ENCODE data around the gene RAB4A.

Gene RAB4A

DNA sequence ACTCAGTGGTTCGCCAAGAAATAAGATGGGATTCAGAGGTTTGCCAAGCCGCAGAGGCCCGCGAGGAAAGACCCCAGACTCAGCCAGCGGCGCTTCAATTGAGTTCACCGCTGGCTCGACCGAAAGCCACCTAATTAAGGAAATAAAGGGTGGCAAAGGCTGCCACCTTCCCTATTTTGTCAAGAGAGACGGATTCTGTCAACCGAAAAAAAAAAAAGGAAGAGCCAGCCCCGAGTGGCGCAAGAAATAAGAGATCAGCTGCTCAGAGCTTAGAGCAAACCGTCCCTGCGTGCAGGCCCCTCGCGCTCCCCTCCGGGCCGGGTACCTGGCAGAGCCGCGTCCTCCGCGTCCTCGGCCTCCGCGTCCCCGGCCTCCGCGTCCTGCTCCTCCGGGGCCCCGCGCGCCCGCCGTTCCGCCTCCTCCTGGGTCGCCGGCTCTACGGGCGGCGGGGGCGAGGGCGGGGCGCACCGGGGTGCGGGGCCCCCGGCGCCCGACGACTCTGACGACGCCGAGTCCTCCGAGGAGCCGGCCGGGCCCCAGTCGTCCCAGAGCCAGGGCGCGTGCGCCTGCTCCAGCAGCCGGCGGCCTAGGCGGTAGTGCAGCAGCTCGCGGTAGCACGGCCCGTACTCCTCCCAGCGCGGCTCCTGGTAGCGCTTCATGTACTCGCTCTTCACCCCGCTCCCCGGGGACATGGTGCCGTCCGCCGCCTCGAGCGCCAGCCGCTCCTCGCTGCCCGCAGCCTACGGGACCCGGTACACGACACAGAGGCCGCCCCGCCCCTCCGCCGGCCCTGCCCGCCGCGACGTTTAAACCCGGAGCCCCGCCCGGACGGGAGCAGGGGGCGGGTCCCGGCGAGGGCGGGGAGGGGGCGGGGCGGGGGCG lies 71.1 kb downstream of the RAB4A start:
- DNase-seq = peak in 1 of 2 experiments; percentile 24

DNA sequence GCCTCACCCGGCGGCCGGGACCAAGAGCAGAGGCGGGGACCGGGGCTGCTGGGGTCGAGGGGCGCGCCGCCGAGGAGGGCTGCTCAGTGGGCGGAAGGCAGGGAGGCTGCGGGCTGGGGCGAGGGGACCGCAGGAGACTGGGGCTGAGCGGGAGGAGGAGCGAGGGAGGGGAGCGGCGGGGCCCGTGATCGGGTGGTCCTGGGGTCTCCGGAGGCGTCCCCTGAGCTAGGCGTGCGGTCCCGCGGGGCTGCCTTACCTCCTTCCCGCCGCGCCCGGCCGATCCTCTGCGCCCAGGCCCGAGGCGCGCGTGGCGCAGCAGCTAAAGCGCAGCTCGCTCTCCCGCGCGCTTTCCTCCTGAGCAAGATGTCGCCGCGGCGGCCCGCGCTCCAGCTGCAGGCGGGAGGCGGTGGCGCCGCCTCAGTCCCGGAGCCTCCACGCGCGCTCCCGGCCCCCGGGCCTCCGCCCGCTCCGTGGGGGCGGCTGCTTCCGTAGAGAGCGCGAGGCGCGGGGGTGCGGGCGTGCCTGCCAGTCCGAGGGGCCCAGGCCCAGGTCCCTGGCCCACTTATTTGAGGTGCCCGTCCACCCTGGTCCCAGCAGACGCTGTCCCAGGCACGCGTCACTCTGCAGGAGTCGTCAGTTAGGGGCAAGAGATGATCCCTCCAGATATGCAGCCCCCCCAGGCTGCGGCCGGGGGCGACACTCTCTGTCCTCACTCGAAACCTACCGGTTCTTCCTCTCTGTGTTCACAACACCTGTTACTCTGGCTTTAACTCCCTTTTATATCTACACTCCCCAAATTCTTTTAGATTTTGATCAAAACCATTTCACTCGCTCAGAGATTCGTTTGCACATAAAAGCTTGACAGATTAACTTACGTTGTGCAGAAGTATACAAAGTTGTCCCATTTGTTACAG lies 72.0 kb downstream of the RAB4A start, which contains the start of gene CCSAP:
Gene CCSAP (minus strand): TSS at position 392 of the 914 bp plus-strand sequence. CDS start 582 bp downstream, outside the sequence.
- DNase-seq = no peak

DNA sequence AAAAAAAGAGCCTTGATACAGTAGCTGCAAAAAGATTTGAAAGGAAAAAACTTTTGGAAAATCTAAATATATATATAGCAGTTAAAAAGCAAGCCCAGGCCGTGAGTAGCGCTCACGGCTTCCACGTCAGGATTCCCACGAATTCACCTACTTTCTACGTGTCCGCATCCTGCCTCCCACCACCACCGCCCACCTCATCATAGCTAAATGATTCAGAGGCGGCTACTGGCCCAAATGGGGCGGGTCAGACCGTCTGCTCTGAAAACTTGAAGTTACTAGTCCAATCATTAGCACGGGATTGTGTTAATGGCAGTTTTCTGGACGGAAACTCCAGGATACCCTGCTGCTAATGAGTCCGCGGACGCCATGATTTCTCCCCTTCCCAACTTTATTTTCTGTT lies 73.2 kb downstream of the RAB4A start:
- DNase-seq = no peak

DNA sequence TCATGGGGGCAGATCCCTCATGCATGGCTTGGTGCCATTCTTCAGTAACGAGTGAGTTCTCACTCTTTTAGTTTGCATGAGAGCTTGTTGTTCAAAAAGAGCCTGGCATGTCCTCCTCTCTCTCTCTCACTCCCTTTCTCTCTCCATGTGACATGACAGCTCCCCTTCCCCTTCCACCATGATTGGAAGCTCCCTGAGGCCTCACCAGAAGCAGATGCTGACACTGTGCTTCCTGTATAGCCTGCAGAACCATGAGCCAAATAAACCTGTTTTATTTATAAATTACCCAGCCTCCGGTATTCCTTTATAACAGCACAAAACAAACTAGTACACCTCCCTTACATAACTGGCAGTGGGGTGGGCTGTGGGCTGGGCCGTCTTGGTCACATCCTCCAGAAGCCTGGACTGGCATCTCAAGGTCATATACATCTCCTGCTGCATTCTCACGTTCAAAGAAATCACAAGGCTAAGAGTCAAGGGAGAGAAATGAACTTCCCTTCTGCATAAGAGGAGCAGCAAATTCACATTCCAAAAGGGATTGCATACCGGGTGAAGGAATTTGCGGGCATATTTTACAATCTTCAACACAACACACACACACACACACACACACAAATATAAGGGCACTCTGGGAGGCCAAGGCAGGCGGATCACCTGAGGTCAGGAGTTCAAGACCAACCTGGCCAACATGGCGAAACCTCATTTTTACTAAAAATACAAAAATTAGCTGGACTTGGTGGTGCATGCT lies 74.2 kb downstream of the RAB4A start:
- DNase-seq = no peak

DNA sequence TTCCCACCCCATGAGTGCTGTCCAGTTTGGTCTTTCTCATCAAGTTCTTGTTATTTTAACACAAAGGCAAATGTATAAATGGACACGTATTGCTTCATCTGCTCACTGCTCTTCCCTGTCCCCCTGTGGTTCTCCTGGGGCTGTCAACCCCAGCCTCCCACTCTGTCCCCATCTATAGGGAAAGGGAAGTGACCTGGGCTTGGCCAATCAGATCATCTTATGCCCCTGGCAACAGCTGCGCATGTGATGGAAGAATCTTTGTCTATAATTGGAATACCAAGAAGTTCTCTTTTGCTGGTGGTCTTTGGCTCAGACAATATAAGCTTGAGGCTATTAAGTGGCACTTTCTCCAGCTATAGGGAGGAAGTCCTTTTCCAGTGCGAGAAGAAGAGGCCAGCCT lies 76.6 kb downstream of the RAB4A start:
- no peak for DNase-seq

DNA sequence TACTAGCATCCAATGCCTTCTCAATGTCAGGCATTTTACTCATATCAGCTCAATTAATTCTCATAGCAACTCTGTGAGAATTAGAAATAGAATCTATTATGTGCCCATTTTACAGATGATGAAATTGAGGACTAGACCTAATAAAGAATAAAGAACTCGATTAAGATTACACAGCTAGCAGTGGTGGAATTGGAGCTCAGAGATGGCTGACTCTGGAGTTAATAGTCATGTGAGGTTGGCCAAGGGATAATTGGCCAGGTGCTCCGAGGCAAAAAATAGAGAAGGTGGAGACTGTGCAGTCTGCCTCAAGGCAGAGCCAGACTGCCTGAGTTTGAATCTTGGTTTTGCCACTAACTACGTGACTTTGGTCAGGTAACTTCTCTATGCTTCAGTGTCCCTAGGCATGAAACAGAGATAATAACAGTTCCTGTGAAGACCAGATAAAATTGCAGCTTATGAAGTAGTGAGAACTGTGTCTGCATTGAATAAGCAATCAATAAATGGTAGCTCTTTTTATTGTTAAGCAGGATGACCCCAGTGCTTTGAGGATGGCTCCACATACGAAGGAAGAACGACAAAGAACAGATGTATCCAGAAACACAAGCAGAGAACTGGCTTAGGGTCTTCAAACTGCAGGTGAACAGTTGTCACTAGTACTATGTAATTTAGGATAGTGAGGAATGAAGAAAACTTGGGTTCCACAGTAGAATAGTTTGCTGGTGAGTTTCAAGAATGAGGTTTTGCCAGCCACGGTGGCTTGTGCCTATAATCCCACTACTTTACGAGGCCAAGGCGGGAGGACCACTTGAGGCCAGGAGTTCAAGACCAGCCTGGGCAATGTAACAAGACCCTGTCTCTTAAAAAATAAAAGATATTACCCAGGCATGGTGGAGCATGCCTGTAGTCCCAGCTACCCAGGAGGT lies 78.8 kb downstream of the RAB4A start:
- DNase-seq = no peak

DNA sequence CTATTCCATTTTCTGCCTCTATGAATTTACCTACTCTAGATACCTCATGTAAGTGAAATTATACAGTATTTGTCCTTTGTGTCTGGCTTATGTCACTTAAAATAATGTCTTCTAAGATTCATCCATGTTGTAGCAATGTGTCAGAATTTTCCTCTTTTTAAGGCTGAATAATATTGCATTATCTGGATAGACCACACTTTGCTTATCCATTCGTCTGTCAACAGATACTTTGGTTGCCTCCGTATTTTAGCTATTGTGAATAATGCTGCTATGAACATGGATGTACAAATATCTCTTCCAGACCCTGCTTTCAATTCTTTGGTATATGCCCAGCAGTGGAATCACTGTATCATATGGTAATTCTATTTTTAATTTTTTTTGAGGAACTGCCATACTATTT lies 82.1 kb downstream of the RAB4A start:
- no peak for DNase-seq

DNA sequence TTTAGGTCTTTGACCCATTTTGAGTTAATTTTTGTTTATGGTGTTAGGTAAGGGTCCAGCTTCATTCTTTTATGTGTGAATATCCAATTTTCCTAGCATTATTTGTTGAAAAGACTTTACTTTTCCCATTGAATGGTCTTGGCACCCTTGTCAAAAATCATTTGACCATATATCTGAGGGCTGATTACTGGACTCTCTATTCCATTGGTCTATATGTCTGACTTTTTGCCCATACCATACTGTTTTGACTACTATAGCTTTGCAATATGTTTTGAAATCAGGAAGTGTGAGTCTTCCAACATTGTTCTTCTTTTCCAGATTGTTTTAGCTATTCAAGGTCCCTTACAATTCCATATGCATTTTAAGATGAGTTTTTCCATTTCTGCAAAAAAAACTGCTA lies 83.3 kb downstream of the RAB4A start:
- DNase-seq = no peak
